AG09319 (cell line): ENCODE results near the gene EFNA2.

ENCODE experiments used
- DNase-seq: peaks from one replicate; pipeline ENCODE4 v3.0.0-alpha.2; 2010; ENCODE audit warnings: low read depth; ENCODE audit errors: extremely low read depth
- TF ChIP-seq, protein P1 (sequence below): IDR thresholded peaks from 2 replicates; pipeline ENCODE4 v1.5.1; 2011; ENCODE audit warnings: low read depth, mild to moderate bottlenecking, inconsistent platforms, low read length, moderate library complexity

Gene EFNA2

DNA sequence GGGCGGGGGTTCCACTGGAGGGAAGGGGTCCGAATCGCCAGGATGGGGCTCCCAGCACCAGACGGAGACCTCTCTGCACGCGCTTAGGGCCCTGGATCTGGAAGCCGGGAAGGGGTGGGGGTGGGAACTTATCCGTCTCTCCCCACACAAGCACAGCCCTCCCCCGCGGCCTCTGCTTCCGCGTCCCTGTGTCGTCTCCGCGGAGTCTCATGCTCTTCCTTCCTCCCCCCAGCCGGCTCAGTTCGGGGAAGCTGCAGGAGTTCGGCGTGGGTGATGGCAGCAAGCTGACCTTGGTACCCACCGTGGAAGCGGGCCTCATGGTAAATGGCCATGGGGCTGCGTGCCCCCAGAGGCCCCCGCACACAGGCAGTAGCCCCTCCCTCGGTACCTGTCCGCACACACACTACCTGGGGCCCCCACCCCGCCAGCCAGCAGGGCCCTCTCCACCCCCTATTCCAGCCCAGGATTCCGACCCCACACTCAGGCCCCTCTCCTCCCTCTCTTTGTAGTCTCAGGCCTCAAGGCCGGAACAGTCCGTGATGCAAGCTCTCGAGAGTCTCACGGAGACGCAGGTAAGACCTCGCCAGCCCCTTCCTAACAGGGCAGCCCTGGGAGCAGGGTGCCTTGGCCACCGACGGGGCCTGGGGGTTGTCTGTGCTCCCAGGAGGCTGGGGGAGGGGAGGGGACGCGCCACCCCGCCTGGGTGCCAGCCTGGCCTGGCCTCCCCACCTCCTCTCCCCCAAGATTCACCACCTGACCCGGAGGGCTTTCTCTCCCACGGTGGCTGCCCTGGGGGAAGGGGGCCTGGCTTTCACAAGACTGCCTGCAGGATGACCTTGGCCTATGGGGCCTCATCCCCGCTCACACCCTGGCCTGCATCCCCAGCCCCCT lies 34.1 kb upstream of the EFNA2 start:
- DNase-seq = no peak
- TF ChIP-seq, protein P1, sequence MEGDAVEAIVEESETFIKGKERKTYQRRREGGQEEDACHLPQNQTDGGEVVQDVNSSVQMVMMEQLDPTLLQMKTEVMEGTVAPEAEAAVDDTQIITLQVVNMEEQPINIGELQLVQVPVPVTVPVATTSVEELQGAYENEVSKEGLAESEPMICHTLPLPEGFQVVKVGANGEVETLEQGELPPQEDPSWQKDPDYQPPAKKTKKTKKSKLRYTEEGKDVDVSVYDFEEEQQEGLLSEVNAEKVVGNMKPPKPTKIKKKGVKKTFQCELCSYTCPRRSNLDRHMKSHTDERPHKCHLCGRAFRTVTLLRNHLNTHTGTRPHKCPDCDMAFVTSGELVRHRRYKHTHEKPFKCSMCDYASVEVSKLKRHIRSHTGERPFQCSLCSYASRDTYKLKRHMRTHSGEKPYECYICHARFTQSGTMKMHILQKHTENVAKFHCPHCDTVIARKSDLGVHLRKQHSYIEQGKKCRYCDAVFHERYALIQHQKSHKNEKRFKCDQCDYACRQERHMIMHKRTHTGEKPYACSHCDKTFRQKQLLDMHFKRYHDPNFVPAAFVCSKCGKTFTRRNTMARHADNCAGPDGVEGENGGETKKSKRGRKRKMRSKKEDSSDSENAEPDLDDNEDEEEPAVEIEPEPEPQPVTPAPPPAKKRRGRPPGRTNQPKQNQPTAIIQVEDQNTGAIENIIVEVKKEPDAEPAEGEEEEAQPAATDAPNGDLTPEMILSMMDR = no peak

DNA sequence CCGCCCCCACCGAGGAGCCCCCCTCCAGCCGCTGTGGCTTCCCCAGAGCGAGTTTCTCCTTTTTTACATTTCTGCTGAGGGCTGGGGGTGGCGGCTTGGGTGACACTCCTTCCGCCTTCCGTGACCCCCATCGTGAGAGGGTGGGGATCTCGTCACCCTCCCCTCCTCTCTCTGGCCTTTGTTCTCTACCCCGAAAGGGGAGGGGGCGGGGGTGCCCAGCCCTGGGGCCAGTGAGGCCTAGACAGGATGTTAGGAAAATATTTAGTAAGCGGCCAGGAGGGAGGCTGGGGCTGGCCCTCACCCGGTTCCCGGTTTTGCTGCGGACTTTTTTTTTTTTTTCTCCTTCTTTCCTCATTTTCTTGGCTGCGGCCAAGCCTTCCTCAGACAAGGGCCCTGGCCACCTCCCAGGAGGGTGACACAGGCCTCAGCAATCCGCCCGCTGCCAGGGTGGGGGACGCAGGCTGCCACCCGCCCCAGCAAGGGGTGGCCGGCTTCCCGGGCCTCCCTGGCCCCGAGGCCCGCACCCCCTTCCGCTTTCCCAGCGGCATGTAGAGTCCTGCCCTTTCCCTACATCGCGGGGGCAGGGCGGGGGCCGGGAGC lies 33.4 kb upstream of the EFNA2 start:
- peak; percentile 92 for DNase-seq
- TF ChIP-seq, protein P1 = no peak

DNA sequence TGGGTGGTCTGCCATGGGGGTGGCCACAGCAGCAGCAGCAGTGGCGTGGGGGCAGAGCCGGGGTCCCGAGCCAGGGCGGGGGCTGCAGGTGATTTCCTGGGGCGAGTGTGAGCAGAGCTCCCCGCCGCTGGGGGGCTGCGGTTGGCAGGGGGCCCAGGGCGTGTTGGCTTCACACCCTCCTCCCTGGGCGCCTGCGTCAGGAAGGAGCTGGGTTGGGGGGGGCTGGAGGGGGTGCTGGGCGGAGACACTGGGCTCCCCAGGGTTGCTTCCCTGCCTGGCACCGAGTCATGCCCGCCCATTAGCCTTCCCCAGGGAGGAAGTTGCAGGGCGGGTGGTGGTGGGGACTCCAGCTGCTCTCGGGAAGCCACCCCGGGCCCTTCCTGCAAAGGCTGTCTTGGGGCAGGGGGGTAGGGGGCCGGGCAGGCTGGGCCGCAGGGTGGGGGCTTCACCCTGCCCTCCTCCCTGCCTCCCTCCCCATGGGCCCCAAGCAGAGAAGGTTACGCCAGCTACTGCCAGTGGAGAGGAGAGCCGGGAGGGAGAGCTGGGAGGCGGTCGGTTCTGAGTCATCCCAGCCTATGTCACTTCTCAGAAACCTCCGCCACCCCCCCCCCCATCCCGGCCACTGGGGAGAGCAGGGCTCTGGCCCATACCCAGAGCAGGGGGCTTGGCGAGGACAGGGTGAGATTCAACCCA lies 32.7 kb upstream of the EFNA2 start:
- DNase-seq = peak; percentile 96
- TF ChIP-seq, protein P1 = peak; percentile 5; the same call in 1 of the 2 replicates

GRCh38 chr19:1253514-1254080 lies 32.1 kb upstream of the EFNA2 start:
- DNase-seq = peak; percentile 69
- TF ChIP-seq, protein P1 = no peak

DNA sequence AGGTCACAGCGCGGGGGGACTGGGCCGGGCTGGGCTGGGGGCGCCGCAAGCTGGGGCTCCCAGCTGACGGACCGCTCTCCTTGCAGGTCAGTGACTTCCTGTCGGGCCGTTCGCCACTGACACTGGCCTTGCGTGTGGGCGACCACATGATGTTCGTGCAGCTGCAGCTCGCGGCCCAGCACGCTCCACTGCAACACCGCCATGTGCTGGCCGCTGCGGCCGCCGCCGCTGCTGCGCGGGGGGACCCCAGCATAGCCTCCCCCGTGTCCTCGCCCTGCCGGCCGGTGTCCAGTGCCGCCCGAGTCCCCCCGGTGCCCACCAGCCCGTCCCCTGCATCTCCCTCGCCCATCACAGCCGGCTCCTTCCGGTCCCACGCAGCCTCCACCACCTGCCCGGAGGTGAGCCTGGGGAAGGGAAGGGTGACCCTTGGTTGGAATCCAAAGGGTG lies 31.6 kb upstream of the EFNA2 start:
- TF ChIP-seq, protein P1 = no peak
- no peak for DNase-seq

- TF ChIP-seq, protein P1 = no peak
- no peak for DNase-seq
Observed at GRCh38 chr19:1254530-1255185, 31.0 kb upstream of the EFNA2 start.
